VCaP (cell line): ENCODE results near the gene TBCCD1.
A peak's percentile ranks its signal among the peaks of the same experiment; 100 is the strongest.

Experiments used
- H3K27ac ChIP-seq: fragments of 450-650 bp; 2 replicates; pipeline ENCODE4 v1.5.1; 2017
- TF ChIP-seq, protein P1 (sequence below): fragments of 450-650 bp; conservative IDR thresholded peaks from 2 replicates; pipeline ENCODE4 v1.5.1; 2017; ENCODE audit warnings: mild to moderate bottlenecking, moderate library complexity

The TBCCD1 gene

DNA sequence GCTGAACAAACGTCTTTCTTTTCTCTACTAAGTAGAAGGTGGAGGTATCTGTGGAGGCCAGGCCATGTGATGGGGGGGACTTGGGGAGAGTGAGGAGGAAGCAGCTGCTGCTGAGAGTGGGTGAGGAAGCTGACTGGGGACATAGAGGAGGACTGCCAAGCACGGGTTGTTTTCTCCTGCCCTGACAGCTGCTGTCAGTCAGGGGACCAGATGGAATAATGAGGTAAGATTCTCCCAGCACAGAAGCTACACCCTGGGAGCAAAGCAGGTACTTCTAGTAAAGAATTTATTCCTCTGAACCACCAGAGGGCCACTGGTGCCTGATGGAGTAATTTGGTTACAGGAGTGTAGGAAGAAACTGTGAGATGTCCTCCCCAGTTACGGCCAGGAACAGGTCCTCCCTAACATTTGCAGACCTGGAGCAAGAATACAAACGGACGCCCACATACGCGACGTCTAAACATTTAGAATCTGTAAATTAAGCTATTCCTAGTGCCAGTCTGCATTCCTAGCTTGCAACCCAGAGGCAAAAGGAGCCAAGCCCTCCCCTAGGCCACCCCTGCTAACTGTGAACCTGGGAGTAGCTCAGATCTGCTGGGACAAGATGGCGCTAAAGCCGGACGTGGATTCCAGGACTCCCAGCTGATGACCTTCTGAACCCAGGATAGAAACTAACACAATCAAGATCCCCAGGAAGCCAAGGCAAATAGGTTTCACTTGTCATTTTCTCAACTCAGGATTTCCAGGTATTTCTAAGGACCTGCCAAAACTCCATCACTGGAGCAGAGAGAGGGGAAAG lies 37.7 kb downstream of the TBCCD1 start:
- TF ChIP-seq, protein P1, sequence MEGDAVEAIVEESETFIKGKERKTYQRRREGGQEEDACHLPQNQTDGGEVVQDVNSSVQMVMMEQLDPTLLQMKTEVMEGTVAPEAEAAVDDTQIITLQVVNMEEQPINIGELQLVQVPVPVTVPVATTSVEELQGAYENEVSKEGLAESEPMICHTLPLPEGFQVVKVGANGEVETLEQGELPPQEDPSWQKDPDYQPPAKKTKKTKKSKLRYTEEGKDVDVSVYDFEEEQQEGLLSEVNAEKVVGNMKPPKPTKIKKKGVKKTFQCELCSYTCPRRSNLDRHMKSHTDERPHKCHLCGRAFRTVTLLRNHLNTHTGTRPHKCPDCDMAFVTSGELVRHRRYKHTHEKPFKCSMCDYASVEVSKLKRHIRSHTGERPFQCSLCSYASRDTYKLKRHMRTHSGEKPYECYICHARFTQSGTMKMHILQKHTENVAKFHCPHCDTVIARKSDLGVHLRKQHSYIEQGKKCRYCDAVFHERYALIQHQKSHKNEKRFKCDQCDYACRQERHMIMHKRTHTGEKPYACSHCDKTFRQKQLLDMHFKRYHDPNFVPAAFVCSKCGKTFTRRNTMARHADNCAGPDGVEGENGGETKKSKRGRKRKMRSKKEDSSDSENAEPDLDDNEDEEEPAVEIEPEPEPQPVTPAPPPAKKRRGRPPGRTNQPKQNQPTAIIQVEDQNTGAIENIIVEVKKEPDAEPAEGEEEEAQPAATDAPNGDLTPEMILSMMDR = no peak
- H3K27ac ChIP-seq = no peak overlapping the region

DNA sequence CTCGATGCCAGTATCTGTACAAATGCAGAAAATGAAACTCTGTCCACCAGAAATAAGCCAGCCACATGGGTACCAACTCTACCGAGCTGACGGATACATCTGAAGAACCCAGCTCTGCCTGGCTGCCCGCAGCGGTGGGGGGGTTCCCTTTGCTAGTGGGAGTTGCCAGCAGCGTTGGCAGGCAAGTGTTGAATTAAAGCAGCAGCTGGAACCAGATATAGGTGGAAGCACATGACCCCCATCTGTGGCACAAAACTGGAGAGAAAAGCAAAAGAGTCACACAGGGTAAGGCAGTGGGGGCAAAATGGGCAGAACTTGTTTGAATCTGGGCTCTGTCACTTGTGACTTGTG lies 40.9 kb downstream of the TBCCD1 start:
- H3K27ac ChIP-seq = no peak overlapping the region

DNA sequence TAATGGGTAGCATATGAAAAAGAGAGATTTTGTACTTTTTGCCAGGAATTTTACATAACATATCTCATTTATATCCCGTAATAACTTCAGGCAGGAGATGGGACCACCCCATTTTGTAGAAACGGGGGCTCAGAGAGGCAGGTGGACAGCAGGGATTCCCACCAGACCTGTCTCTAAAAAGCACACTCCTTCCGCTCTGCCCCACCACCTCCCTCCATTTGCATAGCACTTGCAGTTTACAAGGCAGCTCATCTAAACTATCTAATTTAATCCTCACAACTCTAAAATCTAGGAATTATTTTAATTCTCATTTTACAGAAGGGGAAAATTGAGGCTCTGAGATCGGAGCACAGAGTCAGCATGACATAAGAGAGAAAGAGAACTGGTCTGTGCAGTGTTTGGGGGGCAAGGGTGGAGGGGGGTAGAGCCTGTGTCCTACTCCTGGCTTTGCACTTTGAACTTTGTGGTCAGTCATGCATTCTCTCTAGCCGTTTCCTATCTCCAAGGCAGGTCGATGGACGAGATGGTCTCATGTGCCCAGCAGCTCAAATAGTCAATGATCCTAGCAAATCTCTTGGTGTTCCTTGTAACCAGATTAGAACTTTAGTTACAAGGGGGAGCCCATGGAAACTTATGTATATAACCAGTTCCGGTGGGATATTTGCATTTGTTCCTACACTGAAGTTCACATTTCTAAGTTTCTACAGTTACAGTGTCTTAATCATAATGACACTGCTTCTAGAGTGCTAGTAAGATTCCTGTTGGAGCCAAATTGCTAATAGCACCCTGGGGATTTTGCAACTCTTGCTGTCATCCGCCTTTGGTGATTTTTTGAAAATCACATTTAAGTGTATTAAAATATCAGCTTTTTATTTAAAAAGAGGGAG lies 41.5 kb downstream of the TBCCD1 start:
- TF ChIP-seq, protein P1 = no peak
- peak overlapping the region; percentile 49 for H3K27ac ChIP-seq

More for the DNA sequence above, 40.9 kb downstream of the TBCCD1 start:
- TF ChIP-seq, protein P1 = no peak

DNA sequence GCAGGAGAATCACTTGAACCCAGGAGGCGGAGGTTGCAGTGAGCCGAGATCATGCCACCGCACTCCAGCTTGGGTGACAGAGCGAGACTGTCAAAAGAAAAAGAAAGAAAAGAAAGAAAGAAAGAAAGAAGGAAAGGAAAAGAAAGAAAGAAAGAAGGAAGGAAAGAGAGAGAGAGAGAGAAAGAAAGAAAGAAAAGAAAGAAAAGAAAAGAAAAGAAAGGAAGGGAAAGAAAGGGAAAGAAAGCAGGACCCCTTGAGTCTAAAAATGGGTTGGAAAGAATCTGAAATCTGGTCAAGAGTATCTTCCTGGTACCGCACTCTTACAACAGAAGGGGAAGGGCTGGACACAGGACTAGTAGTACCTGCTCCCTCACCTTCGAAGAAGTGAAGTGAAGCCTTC lies 42.5 kb downstream of the TBCCD1 start:
- H3K27ac ChIP-seq = peak overlapping the region; percentile 49
- TF ChIP-seq, protein P1 = no peak

DNA sequence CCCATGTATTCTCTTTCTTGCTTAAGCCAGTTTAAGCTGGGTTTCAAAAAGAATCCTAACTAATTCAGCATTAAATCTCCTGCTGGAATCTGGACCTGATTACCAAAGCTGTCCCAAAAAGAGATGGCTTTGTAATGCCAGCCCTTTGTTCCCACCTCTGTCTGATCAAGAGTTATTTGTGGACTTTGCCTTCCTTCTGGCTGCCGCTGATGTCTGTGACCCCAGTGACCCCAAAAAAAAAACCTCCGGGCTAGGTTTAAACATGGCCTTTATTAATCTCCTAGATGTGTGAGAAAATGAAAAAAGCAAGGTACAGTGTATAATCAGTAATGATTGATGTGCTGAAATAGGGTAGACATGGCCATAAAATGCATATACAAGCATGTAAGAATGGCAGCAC lies 43.7 kb downstream of the TBCCD1 start:
- no peak overlapping the region for H3K27ac ChIP-seq
- TF ChIP-seq, protein P1 = no peak

DNA sequence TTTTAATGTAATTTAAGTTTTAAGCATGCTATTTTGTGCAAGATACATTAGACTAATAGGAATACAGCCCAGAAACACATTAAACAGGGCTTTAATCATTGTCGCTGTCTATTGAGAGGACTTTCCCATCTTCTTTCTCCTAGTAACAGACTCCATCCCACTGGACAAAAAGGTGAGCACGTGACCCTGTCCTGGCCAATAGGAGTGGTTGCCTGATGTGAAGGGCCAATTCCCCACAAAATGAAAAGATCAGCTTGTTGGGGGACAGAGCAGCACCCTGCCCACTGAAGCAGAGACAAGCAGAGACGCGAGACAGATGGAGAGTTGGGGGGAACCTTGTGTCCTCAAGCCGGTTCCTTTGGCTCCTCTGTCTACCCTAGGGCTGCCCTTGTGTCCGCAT lies 44.1 kb downstream of the TBCCD1 start:
- TF ChIP-seq, protein P1 = no peak
- no peak overlapping the region for H3K27ac ChIP-seq

DNA sequence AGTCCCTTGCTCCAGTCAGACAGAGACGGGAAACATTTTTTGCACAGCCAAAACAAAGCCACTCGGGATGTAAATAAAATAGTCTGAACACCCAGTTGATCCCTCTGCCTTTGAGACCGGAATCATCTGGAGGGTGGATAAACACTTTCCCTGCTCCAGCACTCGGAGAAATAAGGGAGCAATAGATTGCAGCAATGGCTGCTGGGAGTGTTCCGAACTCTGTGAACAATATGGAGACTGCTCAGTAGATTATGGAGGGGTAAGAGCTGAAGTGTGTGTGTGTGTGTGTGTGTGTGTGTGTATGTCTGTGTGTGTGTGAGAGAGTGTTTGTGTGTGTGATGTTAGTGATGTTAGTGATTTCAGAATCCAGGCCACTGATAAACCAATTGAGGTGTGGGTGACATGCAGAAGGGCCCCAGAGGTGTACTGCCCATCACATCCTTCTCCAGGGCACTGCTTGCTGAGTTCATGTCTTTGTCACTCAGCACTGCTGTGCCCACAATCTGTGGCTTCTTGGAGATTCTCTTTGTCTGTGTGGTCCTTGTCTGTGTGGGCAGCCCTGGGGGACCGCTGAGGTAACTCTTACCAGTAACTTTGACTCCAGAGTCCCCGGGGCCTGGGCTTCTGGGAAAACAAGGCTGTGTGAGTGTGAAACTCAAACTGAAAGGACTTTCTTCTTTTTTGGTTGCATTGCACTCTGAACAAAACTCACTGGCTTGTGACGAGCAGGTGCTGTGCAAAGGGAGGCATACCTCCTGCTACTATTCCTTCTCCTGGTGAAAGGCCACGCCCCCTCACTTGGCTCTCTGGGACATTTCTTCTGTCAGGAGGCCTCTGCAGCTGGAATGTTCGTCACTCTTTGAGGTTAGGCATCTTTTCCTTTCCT lies 45.9 kb downstream of the TBCCD1 start:
- H3K27ac ChIP-seq = no peak overlapping the region
- TF ChIP-seq, protein P1 = no peak
